Left ventricle myocardium inferior (tissue), 1 donor: Measurements from ENCODE around the gene CDH26. TPM values are rescaled to one million over a fixed set of nuclear protein-coding genes. Genes with fewer than 3 reads are reported as not detected.
A peak's percentile ranks its signal among the peaks of the same experiment; 100 is the strongest.

Experiments used
- DNase-seq: peaks from one replicate; pipeline ENCODE4 v3.0.0-alpha.2; 2020
- H3K27ac ChIP-seq: fragments of 200-600 bp; replicated peaks from 2 replicates; pipeline ENCODE4 v1.8.0; 2021
- H3K27me3 ChIP-seq: fragments of 200-600 bp; 2 replicates; pipeline ENCODE4 v1.8.0; 2021; ENCODE audit warnings: low read depth
- H3K36me3 ChIP-seq: fragments of 200-600 bp; 2 replicates; pipeline ENCODE4 v1.8.0; 2021
- H3K4me1 ChIP-seq: fragments of 200-600 bp; 2 replicates; pipeline ENCODE4 v1.8.0; 2021
- H3K4me3 ChIP-seq: fragments of 200-600 bp; 2 replicates; pipeline ENCODE4 v1.8.0; 2021; ENCODE audit warnings: mild to moderate bottlenecking, moderate library complexity
- H3K9me3 ChIP-seq: fragments of 200-600 bp; replicated peaks from 2 replicates; pipeline ENCODE4 v1.8.0; 2021
- CTCF ChIP-seq: fragments of 200-600 bp; IDR thresholded peaks from 2 replicates; pipeline ENCODE4 v1.8.0; 2021; ENCODE audit warnings: antibody characterized with exemption, mild to moderate bottlenecking, borderline replicate concordance
- intact Hi-C: fragments of 100-400 bp; cut with micrococcal nuclease; formaldehyde crosslinking; loops from one replicate; pipeline ENCODE4 v1.11.0; 2022
- total RNA-seq: library from RNA; stranded (reverse); fragmentation: NEBNext Ultra II Directional; extraction: Animal tissue kit (Norgen Biotek cat#: 25700); gene quantifications from one replicate; pipeline ENCODE4 v1.2.1, GENCODE V29; 2021
- donor health status: DM: no; HTN: yes; CAD: no; lungs with severe emphysema.

CDH26 gene
- total RNA-seq, 1 donor from 2014 or later, result 1.3 TPM

DNA sequence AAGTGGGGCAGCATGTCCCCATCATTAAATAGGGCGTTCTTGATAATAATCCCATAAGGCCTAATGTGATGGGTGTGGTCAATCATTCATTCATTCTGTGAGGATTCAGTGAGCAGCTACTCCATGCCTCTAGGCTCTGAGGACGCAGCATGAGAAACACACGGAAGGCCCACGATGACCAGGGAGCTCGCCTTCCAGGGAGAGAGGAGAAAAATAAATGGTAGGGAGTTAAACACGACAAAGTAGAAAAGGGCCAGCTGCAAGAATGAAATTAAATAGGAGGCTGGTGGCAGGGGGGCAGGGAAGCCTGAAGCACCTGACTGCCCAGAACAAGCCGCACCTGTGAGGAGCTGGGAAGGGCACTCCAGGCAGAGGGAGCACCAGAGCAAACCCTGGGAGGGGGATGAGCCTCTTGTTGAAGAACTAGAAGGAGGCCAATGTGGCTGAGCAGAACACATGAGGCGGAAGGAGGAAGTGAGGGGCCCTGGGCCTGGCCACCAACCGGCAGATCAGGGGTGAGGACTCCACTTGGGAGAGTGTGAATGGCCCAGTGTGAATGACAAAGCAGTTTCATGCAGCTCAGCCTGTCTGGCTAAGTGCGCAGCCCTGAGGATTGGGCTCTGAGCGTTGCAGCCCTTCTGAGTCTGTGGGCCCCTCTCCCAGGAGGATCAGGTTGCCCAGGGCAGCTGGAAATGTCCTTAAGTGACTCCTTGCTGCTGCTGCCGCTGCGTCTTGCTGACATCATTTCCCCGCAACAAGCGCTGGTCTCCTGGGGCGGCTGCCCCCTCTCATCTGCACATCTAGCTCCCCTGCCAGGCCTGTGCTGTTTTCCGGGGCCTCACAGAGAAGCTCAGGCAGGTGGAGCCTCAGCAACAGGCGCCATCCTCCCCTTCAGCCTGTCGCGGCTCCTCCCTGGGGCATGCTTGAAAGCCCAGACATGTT lies 99.9 kb downstream of the CDH26 start:
- peak; percentile 42 for DNase-seq
- intact Hi-C loops, result no loop called here
- peak overlapping the region; percentile 26 for H3K4me3 ChIP-seq
- H3K27ac ChIP-seq, result peak overlapping the region; percentile 48
- H3K27me3 ChIP-seq, result peaks cover 8% of the 10 kb centered on the region
- no peaks in the 10 kb centered on the region for H3K9me3 ChIP-seq
- no peak for TF ChIP-seq CTCF
- no peaks in the 10 kb centered on the region for H3K36me3 ChIP-seq
- peaks cover 38% of the 10 kb centered on the region for H3K4me1 ChIP-seq

GRCh38 chr20:60058879-60059278 lies 100.7 kb downstream of the CDH26 start:
- H3K4me3 ChIP-seq, result peak overlapping the region; percentile 26
- intact Hi-C loops, result no loop called here
- H3K36me3 ChIP-seq, result no peaks in the 10 kb centered on the region
- H3K27ac ChIP-seq, result peak overlapping the region; percentile 48
- TF ChIP-seq CTCF, result no peak
- H3K27me3 ChIP-seq, result peaks cover under 1% of the 10 kb centered on the region
- DNase-seq, result no peak
- H3K4me1 ChIP-seq, result peaks cover 44% of the 10 kb centered on the region
- H3K9me3 ChIP-seq, result no peaks in the 10 kb centered on the region

DNA sequence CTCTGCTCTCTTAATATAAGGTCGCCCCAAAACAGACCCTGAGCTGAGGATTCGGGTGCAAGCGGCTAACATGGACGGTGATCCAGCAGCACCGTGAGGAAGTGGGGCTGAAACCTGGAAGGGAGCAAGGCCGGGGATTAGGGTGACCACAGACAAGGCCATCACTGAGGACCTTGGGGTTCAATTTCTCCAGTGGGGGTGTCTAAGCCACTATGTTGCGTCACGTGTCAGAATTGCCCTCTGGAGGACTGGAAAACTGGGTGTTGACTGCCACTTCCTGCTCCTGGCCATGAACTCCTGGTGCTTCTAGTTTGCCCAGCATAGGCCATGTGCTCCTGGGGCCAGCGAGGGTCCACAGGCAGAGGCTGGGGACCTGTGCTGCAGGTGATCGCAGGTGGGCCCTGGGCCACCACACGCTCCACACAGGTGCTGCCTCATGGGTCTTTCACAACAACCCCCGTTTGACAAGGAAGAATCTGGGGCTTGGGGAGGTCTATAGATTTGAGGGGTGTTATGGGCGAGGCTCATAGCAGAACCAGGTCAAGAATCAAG lies 101.9 kb downstream of the CDH26 start:
- Histone ChIP-seq H3K27me3 (no peaks in the 10 kb centered on the region), H3K27ac (no peak overlapping the region), H3K36me3 (no peaks in the 10 kb centered on the region), H3K4me1 (peaks cover 44% of the 10 kb centered on the region), H3K4me3 (no peak overlapping the region), H3K9me3 (no peaks in the 10 kb centered on the region)
- no peak for TF ChIP-seq CTCF
- intact Hi-C loops, result no loop called here
- DNase-seq, result no peak

GRCh38 chr20:60060593-60060992 lies 102.4 kb downstream of the CDH26 start:
- DNase-seq, result no peak
- no peak for TF ChIP-seq CTCF
- H3K4me3 ChIP-seq, result no peak overlapping the region
- H3K27ac ChIP-seq, result no peak overlapping the region
- intact Hi-C loops, result no loop called here
- peaks cover 1% of the 10 kb centered on the region for H3K27me3 ChIP-seq
- peaks cover 44% of the 10 kb centered on the region for H3K4me1 ChIP-seq
- no peaks in the 10 kb centered on the region for H3K36me3 ChIP-seq
- no peaks in the 10 kb centered on the region for H3K9me3 ChIP-seq

DNA sequence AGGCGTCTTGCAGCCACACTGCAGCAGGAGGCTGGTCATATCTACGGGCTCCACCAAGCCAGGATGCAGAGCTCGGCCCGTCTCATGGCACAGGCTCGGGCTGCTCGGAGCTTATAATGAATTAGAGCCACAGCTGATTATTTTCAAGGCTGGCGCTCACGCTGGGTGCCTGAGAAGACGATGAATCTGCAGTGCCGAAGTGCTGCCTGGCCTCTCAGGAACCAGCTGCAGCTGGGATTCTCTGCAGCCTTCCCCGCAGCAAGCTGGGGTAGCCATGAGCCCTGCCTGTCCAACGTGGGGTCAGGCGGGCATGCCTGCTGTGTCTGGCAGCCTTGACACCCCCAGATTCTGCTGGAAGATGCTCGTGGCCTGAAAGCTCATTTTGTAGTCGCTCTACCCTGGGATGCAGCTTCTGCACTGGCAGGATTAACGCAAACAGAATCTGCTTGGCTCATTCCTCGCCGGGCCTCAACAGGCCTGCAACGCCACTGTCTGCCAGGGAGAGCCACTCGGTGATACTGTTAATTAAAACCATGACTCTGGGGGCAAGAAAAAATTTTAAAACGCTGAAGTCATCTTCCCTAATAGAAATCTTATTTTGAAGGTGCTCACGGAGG lies 104.3 kb downstream of the CDH26 start:
- intact Hi-C loops, result no loop called here

More for the DNA sequence above, 104.3 kb downstream of the CDH26 start:
- no peak overlapping the region for H3K4me3 ChIP-seq
- H3K36me3 ChIP-seq, result no peaks in the 10 kb centered on the region
- DNase-seq, result no peak
- H3K9me3 ChIP-seq, result no peaks in the 10 kb centered on the region
- peak overlapping the region; percentile 23 for H3K27ac ChIP-seq
- peaks cover 38% of the 10 kb centered on the region for H3K4me1 ChIP-seq
- no peak for TF ChIP-seq CTCF
- peaks cover 9% of the 10 kb centered on the region for H3K27me3 ChIP-seq
